Activated CD4-positive, alpha-beta memory T cell treated with anti-CD3 and anti-CD28 coated beads, Interleukin-2, amount 10 ng/mL, durations not matched to agents 7 days and 5 days (primary cell): ENCODE data around the gene ERCC6L2. TPM values are rescaled to one million over a fixed set of nuclear protein-coding genes. Genes with fewer than 3 reads are reported as not detected.

ENCODE experiments used
- CTCF ChIA-PET: fragments of 350-600 bp; sonication (Branson Sonifier 250); formaldehyde crosslinking; loops from one replicate; lab custom pipeline; 2021; ENCODE audit warnings: antibody characterized with exemption, inconsistent platforms; lab: Charles Lee
- POLR2A ChIA-PET: fragments of 350-600 bp; sonication (Branson Sonifier 250); formaldehyde crosslinking; loops from one replicate; lab custom pipeline; 2021; ENCODE audit warnings: antibody characterized with exemption; lab: Charles Lee
- DNase-seq: peaks from one replicate; pipeline ENCODE4 v3.0.0-alpha.2; 2020
- H3K27ac Mint-ChIP-seq: one replicate; pipeline ENCODE4 v1.8.0; 2021; ENCODE audit warnings: mild to moderate bottlenecking, mixed read lengths
- H3K27me3 Mint-ChIP-seq: one replicate; pipeline ENCODE4 v1.8.0; 2021; ENCODE audit warnings: mixed read lengths
- H3K36me3 Mint-ChIP-seq: one replicate; pipeline ENCODE4 v1.8.0; 2021; ENCODE audit warnings: low read depth, mixed read lengths
- H3K4me1 Mint-ChIP-seq: one replicate; pipeline ENCODE4 v1.8.0; 2021; ENCODE audit warnings: mixed read lengths
- H3K4me3 Mint-ChIP-seq: one replicate; pipeline ENCODE4 v1.8.0; 2021; ENCODE audit warnings: mild to moderate bottlenecking, mixed read lengths
- H3K9me3 Mint-ChIP-seq: one replicate; pipeline ENCODE4 v1.8.0; 2021; ENCODE audit warnings: mixed read lengths
- total RNA-seq, 2 experiments: library from RNA; stranded (reverse); gene quantifications; one replicate each; pipeline ENCODE4 v1.2.3, GENCODE V29; 2021

Gene ERCC6L2
- total RNA-seq, 2 experiments from 2014 or later: 27.7 to 28.5 TPM

DNA sequence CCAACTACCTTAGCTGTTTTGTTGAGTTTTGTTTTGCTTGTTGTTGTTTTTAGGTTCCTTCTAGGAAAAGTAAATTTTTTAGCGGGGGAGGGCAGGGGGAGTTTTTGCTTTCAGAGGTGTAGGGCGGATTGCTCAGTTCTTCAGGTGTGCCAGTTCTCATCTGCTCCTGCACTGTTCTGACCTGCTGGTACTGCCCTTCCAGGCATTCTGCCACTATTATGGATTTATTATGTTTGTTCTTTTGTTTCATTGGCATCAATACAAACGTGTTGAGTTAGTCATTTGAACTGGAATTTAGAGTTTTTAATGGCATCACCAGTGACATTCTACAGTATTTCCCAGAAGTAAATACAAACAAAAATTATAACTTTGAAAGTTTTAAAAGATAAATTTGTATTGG, 26.0 kb downstream of the ERCC6L2 start:
- Mint-ChIP-seq H3K4me3 (no peak overlapping the region), H3K27ac (no peak overlapping the region), H3K27me3 (no peaks in the 10 kb centered on the region), H3K36me3 (peaks cover 17% of the 10 kb centered on the region), H3K9me3 (no peaks in the 10 kb centered on the region), H3K4me1 (peaks cover 11% of the 10 kb centered on the region)
- CTCF ChIA-PET: no interaction called here
- POLR2A ChIA-PET: no interaction called here
- no peak for DNase-seq

DNA sequence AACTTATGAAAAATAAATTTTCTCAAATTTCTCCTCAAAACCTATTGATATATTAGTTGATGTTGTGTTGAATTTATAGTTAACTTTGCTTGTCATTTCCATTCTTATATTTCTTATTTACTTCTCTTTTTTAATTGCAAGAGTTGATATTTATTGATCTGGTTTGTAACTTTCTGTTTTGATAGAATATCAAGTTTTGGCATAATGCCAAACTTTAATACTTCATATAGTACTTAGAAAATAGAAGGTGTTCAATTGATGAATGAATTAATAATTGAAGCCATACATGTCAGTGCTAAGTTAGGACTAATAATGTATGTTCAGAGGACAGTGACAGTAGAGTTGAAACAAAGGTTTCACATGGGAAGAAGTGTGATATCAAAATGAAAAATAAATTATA, 27.9 kb downstream of the ERCC6L2 start:
- no peak overlapping the region for H3K27ac Mint-ChIP-seq

DNA sequence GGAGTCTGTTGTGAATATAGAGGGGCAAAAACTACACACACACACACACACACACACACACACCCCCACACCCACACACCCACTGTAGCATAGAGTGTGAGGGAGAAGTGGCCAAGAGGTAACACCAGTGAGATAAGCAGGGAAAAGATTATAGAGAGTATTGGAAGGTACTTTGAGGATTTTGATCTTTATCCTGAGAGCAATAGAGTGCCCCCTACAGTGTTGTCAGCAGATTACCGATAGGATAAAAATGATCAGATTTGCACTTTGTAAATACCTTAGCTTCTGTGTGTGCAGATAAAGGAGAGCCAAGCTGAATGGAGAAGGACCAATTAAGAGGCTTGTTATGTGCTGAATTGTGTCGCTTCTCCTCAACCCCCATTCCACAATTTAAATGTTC, 32.3 kb downstream of the ERCC6L2 start:
- Mint-ChIP-seq H3K9me3 (no peaks in the 10 kb centered on the region), H3K27me3 (no peaks in the 10 kb centered on the region), H3K36me3 (peaks cover 9% of the 10 kb centered on the region), H3K4me3 (no peak overlapping the region), H3K4me1 (peaks cover 5% of the 10 kb centered on the region), H3K27ac (no peak overlapping the region)
- CTCF ChIA-PET: interaction anchor here (0.7 to 1.0 kb wide), 2 partner anchors 11 to 20 kb away, joined by 3 to 5 read pairs; no protein-coding TSS in a partner anchor
- POLR2A ChIA-PET: no interaction called here
- no peak for DNase-seq

More for the DNA sequence above, 27.9 kb downstream of the ERCC6L2 start:
- Mint-ChIP-seq H3K4me3 (no peak overlapping the region), H3K27me3 (no peaks in the 10 kb centered on the region), H3K9me3 (no peaks in the 10 kb centered on the region), H3K36me3 (peaks cover 12% of the 10 kb centered on the region), H3K4me1 (peaks cover 5% of the 10 kb centered on the region)
- POLR2A ChIA-PET: no interaction called here
- no peak for DNase-seq
- CTCF ChIA-PET: no interaction called here

DNA sequence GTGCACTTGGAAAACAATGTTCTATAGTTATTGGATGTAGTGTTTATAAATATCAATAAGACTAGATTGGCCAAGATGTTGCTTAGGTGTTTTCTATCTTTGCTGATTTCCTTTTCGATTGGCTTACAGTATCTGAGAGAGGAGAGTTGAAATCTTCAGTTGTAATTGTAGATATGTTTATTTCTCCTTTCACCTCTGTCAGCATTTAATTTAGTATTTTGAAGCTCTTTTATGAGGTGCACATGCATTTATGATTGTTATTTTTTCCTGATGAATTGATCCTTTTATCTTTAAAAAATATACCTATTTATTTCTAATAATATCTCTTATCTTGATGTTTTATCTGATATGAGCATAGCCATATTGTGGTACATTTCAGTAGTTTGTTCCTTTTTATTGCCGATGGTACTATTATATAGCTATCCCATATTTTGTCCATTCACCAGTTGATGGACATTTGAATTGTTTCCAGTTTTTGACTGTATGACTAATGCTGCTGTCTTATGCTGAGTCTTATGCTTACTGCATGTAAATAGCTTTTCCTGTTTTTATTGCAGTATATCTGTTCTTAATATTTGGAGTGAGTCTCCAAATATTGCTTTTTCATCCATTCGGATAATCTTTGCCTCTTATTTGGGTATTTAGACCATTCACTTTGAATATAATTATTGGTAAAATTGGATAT, 34.7 kb downstream of the ERCC6L2 start:
- H3K9me3 Mint-ChIP-seq: no peaks in the 10 kb centered on the region
- H3K4me3 Mint-ChIP-seq: no peak overlapping the region
- CTCF ChIA-PET: no interaction called here
- POLR2A ChIA-PET: no interaction called here
- H3K36me3 Mint-ChIP-seq: peaks cover 18% of the 10 kb centered on the region
- no peak overlapping the region for H3K27ac Mint-ChIP-seq
- no peak for DNase-seq
- peaks cover 5% of the 10 kb centered on the region for H3K4me1 Mint-ChIP-seq
- no peaks in the 10 kb centered on the region for H3K27me3 Mint-ChIP-seq

DNA sequence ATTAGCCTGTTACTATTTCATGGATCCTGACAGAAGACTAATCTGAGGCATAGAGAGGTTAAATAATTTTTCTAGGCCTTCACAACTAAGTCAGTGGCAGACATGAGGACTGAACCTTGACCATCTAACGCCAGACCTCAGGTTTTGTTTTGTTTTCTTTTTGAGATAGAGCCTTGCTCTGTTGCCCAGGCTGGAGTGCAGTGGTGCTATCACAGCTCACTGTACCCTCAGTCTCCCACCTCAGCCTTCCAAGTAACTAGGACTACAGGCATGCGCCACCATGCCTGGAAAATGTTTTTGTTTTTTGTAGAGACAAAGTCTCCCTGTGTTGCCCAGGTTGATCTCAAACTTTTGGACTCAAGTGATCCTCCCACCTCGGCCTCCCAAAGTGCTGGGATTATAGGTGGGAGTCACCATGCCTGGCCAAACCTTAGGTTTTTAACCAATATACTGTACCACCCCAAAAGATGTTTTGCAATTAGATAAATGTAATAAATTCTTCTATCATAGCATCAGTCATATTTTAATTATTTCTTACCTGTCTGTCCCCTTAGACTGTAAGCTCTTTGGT, 35.4 kb downstream of the ERCC6L2 start:
- CTCF ChIA-PET: no interaction called here
- no peak for DNase-seq
- Mint-ChIP-seq H3K4me3 (no peak overlapping the region), H3K9me3 (no peaks in the 10 kb centered on the region), H3K36me3 (peaks cover 18% of the 10 kb centered on the region), H3K4me1 (peaks cover 5% of the 10 kb centered on the region), H3K27ac (no peak overlapping the region), H3K27me3 (no peaks in the 10 kb centered on the region)
- POLR2A ChIA-PET: no interaction called here

DNA sequence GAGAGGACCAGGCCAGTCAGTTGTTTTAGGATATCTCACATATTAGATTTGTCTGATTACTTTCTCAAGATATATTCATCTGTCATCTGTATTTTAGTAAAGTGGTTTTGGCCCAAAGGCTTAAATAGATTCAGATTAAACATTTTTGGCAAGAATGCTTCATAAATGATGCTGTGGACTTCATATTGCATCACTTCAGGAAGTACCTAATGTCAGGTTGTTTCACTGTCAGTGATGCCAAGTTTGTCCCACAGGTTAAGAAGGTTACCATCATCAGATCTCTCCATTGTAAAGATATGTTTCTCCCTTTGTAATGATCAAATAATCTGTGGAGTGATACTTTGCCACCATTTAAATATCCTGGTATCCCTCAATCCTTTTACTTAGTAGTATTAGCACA, 37.3 kb downstream of the ERCC6L2 start:
- ChIA-PET POLR2A (no interaction called here), CTCF (no interaction called here)
- H3K9me3 Mint-ChIP-seq: no peaks in the 10 kb centered on the region
- H3K27ac Mint-ChIP-seq: no peak overlapping the region
- peaks cover 33% of the 10 kb centered on the region for H3K36me3 Mint-ChIP-seq
- DNase-seq: no peak
- H3K27me3 Mint-ChIP-seq: no peaks in the 10 kb centered on the region
- no peak overlapping the region for H3K4me3 Mint-ChIP-seq
- peaks cover 2% of the 10 kb centered on the region for H3K4me1 Mint-ChIP-seq

DNA sequence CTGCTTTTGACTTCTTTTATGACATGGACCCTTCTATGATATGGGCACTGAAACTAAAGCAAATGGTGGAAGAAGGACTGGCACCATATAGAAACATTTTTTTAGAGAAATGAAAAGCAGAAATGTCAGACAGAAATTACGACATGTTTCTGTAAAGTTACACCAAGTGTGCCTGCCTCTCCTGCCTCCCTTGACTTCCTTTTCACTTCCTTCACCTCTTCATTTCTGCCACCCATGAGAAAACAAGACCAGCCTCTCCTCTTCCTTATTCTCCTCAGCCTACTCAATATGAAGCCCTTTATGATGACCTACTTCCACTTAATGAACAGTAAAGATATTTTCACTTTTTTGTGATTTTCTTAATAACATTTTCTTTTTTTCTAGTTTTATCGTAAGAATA, 44.5 kb downstream of the ERCC6L2 start:
- DNase-seq: no peak
- Mint-ChIP-seq H3K27me3 (no peaks in the 10 kb centered on the region), H3K9me3 (no peaks in the 10 kb centered on the region), H3K36me3 (peaks cover 45% of the 10 kb centered on the region), H3K27ac (no peak overlapping the region), H3K4me3 (no peak overlapping the region), H3K4me1 (no peaks in the 10 kb centered on the region)
- ChIA-PET POLR2A (no interaction called here), CTCF (no interaction called here)

DNA sequence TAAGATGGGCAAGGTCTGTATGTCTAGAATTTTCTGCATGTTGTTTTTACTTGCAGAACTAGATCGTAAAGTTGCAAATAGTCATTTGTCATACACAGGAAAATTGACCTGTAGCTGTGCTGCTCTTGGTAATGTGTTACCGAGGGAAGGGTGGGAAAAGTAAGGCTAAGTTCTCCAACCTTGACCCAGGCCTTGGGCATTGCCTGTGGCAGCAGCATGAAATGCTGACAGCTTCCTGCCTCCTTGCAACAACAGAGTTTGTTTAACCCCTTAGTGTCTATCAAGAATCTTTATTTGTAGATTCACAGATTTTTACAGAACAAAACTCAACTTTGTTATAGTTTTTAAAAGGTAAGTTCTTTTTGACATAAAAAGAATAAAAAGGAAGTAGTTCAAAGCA, 48.3 kb downstream of the ERCC6L2 start:
- POLR2A ChIA-PET: no interaction called here
- CTCF ChIA-PET: no interaction called here
- H3K4me3 Mint-ChIP-seq: no peak overlapping the region
- H3K27me3 Mint-ChIP-seq: no peaks in the 10 kb centered on the region
- no peaks in the 10 kb centered on the region for H3K9me3 Mint-ChIP-seq
- H3K4me1 Mint-ChIP-seq: no peaks in the 10 kb centered on the region
- no peak overlapping the region for H3K27ac Mint-ChIP-seq
- DNase-seq: no peak
- peaks cover 38% of the 10 kb centered on the region for H3K36me3 Mint-ChIP-seq

DNA sequence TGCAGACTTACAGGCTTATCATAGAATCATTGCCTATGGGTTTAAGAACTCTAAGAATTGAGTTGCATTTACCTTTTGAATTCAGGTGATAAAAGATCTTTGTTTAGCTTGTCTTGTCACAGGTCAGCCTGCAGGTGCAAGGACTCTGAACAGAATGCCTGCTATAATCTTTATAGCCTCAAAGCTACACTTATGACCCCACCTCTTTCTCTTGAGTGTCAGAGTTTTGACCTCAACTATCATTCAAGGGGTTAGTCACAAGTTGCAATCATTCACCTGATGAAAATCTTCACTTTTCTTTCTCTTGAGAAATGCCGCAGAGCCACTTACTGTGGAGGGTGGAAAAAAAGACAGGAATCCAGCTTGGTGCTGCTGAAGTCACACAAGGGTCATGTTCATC, 49.5 kb downstream of the ERCC6L2 start:
- no peaks in the 10 kb centered on the region for H3K27me3 Mint-ChIP-seq
- ChIA-PET POLR2A (no interaction called here), CTCF (no interaction called here)
- no peak for DNase-seq
- H3K4me1 Mint-ChIP-seq: no peaks in the 10 kb centered on the region
- H3K36me3 Mint-ChIP-seq: peaks cover 38% of the 10 kb centered on the region
- no peak overlapping the region for H3K4me3 Mint-ChIP-seq
- no peaks in the 10 kb centered on the region for H3K9me3 Mint-ChIP-seq
- no peak overlapping the region for H3K27ac Mint-ChIP-seq

DNA sequence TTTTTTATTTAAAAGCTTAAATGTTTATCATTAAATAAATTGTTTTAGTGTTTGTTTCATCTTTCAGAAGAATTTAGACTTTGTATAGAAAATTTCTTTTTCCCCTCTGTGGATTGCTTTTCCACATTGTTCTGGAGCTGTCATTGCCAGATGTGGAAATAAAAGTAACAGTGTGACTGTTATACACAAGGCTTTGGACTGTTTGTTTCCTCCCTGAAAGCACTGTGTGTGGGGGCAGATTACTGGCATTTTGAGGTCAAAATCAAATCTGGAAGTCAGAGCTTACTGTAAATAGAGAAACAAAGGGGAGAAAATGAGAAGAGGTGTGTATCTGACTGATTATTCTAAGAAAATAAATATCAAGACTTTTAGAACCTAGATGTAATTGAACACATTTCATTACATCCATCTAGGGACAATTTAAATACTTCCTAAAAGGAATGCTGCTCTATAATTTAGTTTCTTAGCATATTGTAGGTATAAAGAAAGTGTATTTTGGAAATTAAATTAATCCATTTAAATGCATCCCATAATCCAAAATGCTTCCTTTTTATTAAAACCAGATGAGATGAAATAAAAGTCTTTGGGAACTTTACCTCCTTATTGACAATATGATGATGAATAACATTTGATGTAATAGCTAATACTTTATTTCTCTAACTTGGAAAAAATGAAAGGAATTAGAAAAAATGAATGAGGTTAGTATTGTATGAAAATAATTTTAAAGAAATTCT, 51.9 kb downstream of the ERCC6L2 start:
- CTCF ChIA-PET: interaction anchor here (0.6 kb wide), 1 partner anchor 29 kb away, joined by 3 read pairs; no protein-coding TSS in a partner anchor
- H3K4me1 Mint-ChIP-seq: no peaks in the 10 kb centered on the region
- H3K36me3 Mint-ChIP-seq: peaks cover 48% of the 10 kb centered on the region
- H3K9me3 Mint-ChIP-seq: no peaks in the 10 kb centered on the region
- POLR2A ChIA-PET: no interaction called here
- H3K4me3 Mint-ChIP-seq: no peak overlapping the region
- H3K27me3 Mint-ChIP-seq: no peaks in the 10 kb centered on the region
- H3K27ac Mint-ChIP-seq: no peak overlapping the region
- no peak for DNase-seq

DNA sequence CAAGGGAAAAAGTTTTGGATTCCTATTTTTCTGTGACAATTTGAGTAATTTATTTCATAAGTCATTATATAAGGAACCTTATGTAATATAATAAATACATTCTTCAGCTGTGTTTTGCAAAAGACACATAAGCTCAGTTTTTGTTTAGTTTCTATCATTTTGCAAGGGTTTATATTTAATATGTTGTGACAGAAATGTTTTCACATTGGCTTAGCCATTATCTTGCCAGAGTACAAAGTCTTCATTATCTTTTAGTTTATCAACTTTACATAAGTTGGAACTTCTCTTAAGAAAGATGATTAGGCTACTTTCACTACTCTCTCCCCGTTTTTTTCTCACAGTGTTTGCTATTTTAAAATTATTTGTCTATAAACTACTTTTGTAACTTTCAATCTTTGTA, 54.8 kb downstream of the ERCC6L2 start:
- no peak for DNase-seq
- no peaks in the 10 kb centered on the region for H3K27me3 Mint-ChIP-seq
- ChIA-PET POLR2A (no interaction called here), CTCF (no interaction called here)
- peaks cover 51% of the 10 kb centered on the region for H3K36me3 Mint-ChIP-seq
- no peaks in the 10 kb centered on the region for H3K9me3 Mint-ChIP-seq
- H3K27ac Mint-ChIP-seq: no peak overlapping the region
- no peak overlapping the region for H3K4me3 Mint-ChIP-seq
- no peaks in the 10 kb centered on the region for H3K4me1 Mint-ChIP-seq

DNA sequence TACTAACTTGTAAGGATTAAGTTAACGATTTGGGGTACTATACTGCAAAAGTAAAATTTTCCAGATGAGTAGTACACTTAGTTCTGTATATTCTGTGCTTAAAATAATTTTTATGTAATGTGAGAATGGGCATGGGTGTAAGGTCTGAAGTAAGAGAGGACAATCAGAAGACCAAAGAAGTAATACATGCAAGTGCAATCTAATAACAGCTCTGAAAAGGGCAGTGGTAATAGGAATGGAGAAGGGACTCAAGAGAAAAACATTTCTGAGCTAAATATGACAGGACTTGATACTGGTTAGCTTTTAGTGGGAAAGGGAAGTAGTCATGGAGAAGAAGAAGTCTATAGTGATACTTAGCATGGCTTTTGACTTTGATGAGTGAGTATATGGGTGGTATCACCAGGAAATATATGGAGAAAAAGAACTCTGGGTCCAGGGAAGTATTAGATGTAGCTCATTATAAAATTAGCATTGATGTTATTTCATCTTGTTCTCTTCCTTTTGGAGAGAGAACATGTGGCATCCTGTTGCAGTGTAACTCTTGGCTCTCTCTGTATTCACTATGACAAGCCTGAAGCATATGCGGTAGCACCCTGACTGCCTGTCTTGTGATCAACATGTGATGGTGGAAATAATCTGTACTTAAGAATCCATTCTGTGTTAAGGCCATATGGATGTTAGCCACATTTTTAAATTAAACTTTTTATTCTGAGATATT, 60.5 kb downstream of the ERCC6L2 start:
- Mint-ChIP-seq H3K9me3 (peaks cover 15% of the 10 kb centered on the region), H3K27me3 (no peaks in the 10 kb centered on the region), H3K27ac (no peak overlapping the region), H3K36me3 (peaks cover 64% of the 10 kb centered on the region), H3K4me1 (no peaks in the 10 kb centered on the region), H3K4me3 (no peak overlapping the region)
- CTCF ChIA-PET: no interaction called here
- DNase-seq: no peak
- POLR2A ChIA-PET: no interaction called here

DNA sequence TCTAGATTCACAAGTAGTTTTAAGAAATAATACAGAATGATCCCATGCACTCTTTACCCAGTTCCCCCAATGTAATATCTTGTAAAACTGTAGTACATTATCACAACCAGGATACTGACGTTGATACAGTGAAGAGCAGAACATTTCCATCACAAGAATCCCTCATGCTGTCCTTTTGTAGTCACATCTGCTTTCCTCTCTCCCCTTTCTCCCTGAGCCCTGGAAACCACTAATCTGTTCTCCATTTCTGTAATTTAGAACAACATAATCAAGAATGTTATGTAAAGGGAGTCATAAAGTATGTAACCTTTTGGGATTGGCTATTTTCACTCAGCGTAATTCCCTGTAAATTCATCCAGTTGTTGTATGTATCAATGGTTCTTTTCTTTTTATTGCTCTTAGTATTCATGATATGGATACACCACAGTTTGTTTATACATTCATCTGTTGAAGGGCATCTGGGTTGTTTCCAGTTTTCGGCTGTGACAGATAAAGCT, 61.1 kb downstream of the ERCC6L2 start:
- H3K4me1 Mint-ChIP-seq: no peaks in the 10 kb centered on the region
- no peak for DNase-seq
- POLR2A ChIA-PET: interaction anchor here (0.7 kb wide), 1 partner anchor 458 kb away, joined by 3 read pairs; no protein-coding TSS in a partner anchor
- no peaks in the 10 kb centered on the region for H3K27me3 Mint-ChIP-seq
- H3K27ac Mint-ChIP-seq: no peak overlapping the region
- H3K9me3 Mint-ChIP-seq: peaks cover 15% of the 10 kb centered on the region
- H3K36me3 Mint-ChIP-seq: peaks cover 61% of the 10 kb centered on the region
- CTCF ChIA-PET: no interaction called here
- no peak overlapping the region for H3K4me3 Mint-ChIP-seq
